HepG2 (cell line): Measurements from ENCODE around the gene BFSP1. TPM values are rescaled to one million over a fixed set of nuclear protein-coding genes. Genes with fewer than 3 reads are reported as not detected.

Source experiments
- ATF7-NPFF ChIP-seq: sonication (generic); formaldehyde crosslinking; IDR thresholded peaks from 2 replicates; pipeline ENCODE4 v1.8.1; 2023; ENCODE audit warnings: mild to moderate bottlenecking, low read depth, missing genetic modification reagents, moderate library complexity
- ESRRA ChIP-seq: sonication (generic); formaldehyde crosslinking; IDR thresholded peaks from 2 replicates; pipeline ENCODE4 v1.5.1; 2020; ENCODE audit warnings: mild to moderate bottlenecking, low read depth, missing genetic modification reagents
- FOXC1 ChIP-seq: sonication (generic); formaldehyde crosslinking; IDR thresholded peaks from 2 replicates; pipeline ENCODE4 v1.8.0; 2022; ENCODE audit warnings: mild to moderate bottlenecking, missing genetic modification reagents, borderline replicate concordance
- FUBP1 ChIP-seq: sonication (generic); formaldehyde crosslinking; IDR thresholded peaks from 2 replicates; pipeline ENCODE4 v1.5.1; 2020; ENCODE audit warnings: missing genetic modification reagents, mild to moderate bottlenecking, borderline replicate concordance
- HNF1A ChIP-seq, 2 experiments: sonication (generic) in 1 of 2; formaldehyde crosslinking in 1 of 2; IDR thresholded peaks; 2 replicates each; pipeline versions ENCODE4 v1.4.0 to v1.6.1; 2016 to 2020; ENCODE audit warnings: borderline replicate concordance in 1 of 2, low read depth in 1 of 2, mild to moderate bottlenecking in 1 of 2, missing genetic modification reagents in 1 of 2
- MBD4 ChIP-seq: IDR thresholded peaks from 2 replicates; pipeline ENCODE4 v1.6.1; 2012; ENCODE audit warnings: low read length, inconsistent platforms, borderline replicate concordance
- PBX2 ChIP-seq: IDR thresholded peaks from 2 replicates; pipeline ENCODE4 v1.6.1; 2016; ENCODE audit warnings: control low read depth
- PHF5A ChIP-seq: IDR thresholded peaks from one replicate; pipeline ENCODE4 v1.6.1; 2018; ENCODE audit warnings: low read depth, missing genetic modification reagents; ENCODE audit not compliant: unreplicated experiment
- RFX3 ChIP-seq: IDR thresholded peaks from 2 replicates; pipeline ENCODE4 v1.6.1; 2016; ENCODE audit warnings: missing biosample characterization, missing genetic modification reagents
- SP2 ChIP-seq: sonication (generic); formaldehyde crosslinking; IDR thresholded peaks from 2 replicates; pipeline ENCODE4 v1.5.1; 2020; ENCODE audit warnings: mild to moderate bottlenecking, missing genetic modification reagents
- TCF7 ChIP-seq: sonication (generic); IDR thresholded peaks from 2 replicates; pipeline ENCODE4 v1.6.1; 2016; ENCODE audit warnings: antibody characterized with exemption, low read depth
- XRCC5 ChIP-seq: fragments of 200-400 bp; formaldehyde crosslinking; optimal IDR thresholded peaks from 2 replicates; pipeline ENCODE3; 2017; ENCODE audit warnings: mild to moderate bottlenecking, low read length
- ZBTB33 ChIP-seq: sonication (generic); formaldehyde crosslinking; IDR thresholded peaks from 2 replicates; pipeline ENCODE4 v1.4.0; 2020; ENCODE audit warnings: missing genetic modification reagents
- ZNF263 ChIP-seq: sonication (generic); formaldehyde crosslinking; IDR thresholded peaks from 2 replicates; pipeline ENCODE4 v1.4.0; 2020; ENCODE audit warnings: missing genetic modification reagents
- ZNF274 ChIP-seq: sonication (generic); formaldehyde crosslinking; IDR thresholded peaks from 2 replicates; pipeline ENCODE4 v1.5.1; 2020; ENCODE audit warnings: mild to moderate bottlenecking, missing genetic modification reagents
- ZNF281 ChIP-seq: sonication (generic); formaldehyde crosslinking; IDR thresholded peaks from 2 replicates; pipeline ENCODE4 v1.4.0; 2020; ENCODE audit warnings: missing genetic modification reagents, borderline replicate concordance
- polyA plus RNA-seq, 8 experiments: library from polyadenylated mRNA; depleted of rRNA in 3 of 8; stranded (reverse) in 7 of 8; unstranded in 1 of 8; fragments of >200 nt; fragmentation: Illumina TruSeq in 4 of 8; extraction: Trizol in 4 of 8; gene quantifications; 2 replicates each; pipeline versions ENCODE4 v1.2.1 to v1.2.3, GENCODE V29; 2011 to 2016; ENCODE audit warnings: low read depth in 4 of 8, missing spikeins in 1 of 8, mixed read lengths in 1 of 8; ENCODE audit not compliant: insufficient read depth in 1 of 8
- total RNA-seq, 5 experiments: library from RNA; depleted of rRNA; stranded (reverse); fragments of >200 nt; fragmentation: Illumina TruSeq; extraction: Trizol; gene quantifications; 2 replicates each; pipeline ENCODE4 v1.2.3, GENCODE V29; 2016; ENCODE audit warnings: low read depth in 1 of 5

The BFSP1 gene
- total and polyA plus RNA-seq, 2 of the 13 experiments (the other 11 are each of a cell fraction or from before 2014, with no cell fraction given): 0.22 to 0.26 TPM

GRCh38 chr20:17570347-17571152 is 39.4 kb upstream of the BFSP1 start (continued):
- TF ChIP-seq ZNF274 (CRISPR knock-in tag): peak; percentile 17; the same call in 1 of the 2 replicates
- TF ChIP-seq RFX3: no peak
- peak; percentile 63; the same call in 1 of the 2 replicates for TF ChIP-seq FUBP1 (CRISPR knock-in tag)
- TF ChIP-seq PHF5A (CRISPR knock-in tag): no peak
- no peak for TF ChIP-seq MBD4
- no peak for TF ChIP-seq HNF1A (IDR thresholded peaks at IDR 0.05; ENCODE audit: low read depth)
- TF ChIP-seq HNF1A (CRISPR knock-in tag; IDR thresholded peaks at IDR 0.05; ENCODE audit: borderline replicate concordance): no peak
- TF ChIP-seq XRCC5: no peak
- TF ChIP-seq TCF7: no peak
- no peak for TF ChIP-seq ZNF281 (CRISPR knock-in tag)
- TF ChIP-seq FOXC1 (CRISPR knock-in tag): no peak
- TF ChIP-seq ZBTB33: no peak
- no peak for TF ChIP-seq ZNF263 (CRISPR knock-in tag)
- peak; percentile 16; the same call in 1 of the 2 replicates for TF ChIP-seq ATF7-NPFF (CRISPR knock-in tag)
- peak; percentile 61; the same call in 1 of the 2 replicates for TF ChIP-seq ESRRA
- TF ChIP-seq SP2 (CRISPR knock-in tag): no peak
- TF ChIP-seq PBX2 (CRISPR knock-in tag): no peak
